A673 (cell line): ENCODE results near the gene RAPGEF5.

Experiments used
- EZH2 ChIP-seq: fragments of 200-600 bp; sonication (generic); IDR thresholded peaks from 2 replicates; pipeline ENCODE4 v1.6.1; 2017; ENCODE audit warnings: borderline replicate concordance, low read depth, mild to moderate bottlenecking, mixed read lengths, antibody characterized with exemption, low read length; ENCODE audit not compliant: poor library complexity, severe bottlenecking
- TF ChIP-seq, protein P1 (sequence below): fragments of 300-800, 200-600 bp; sonication (generic); conservative IDR thresholded peaks from 2 replicates; pipeline ENCODE4 v1.5.1; 2017; ENCODE audit warnings: low read depth, mild to moderate bottlenecking, antibody characterized with exemption, low read length, moderate library complexity, mixed read lengths

DNA sequence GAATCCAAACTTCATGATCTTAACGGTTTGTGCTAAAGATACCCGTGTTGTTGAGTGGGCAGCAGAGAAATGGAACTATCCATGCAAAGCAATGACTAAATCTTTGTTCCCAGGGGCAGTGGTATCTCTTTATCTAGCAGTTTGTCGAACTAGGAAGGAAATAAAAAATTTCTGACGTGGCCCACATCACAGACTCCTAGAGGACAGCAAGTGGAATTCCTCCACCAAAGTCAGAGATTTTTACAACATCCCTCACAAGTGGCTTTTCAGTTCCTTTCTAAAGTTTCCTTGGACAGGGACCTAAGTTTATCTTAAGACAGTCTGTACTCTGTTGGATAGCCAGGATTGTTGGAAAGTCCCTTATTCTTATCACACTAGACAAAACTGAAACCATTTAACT is 136.0 kb downstream of the RAPGEF5 start:
- TF ChIP-seq EZH2 = no peak
- TF ChIP-seq, protein P1, sequence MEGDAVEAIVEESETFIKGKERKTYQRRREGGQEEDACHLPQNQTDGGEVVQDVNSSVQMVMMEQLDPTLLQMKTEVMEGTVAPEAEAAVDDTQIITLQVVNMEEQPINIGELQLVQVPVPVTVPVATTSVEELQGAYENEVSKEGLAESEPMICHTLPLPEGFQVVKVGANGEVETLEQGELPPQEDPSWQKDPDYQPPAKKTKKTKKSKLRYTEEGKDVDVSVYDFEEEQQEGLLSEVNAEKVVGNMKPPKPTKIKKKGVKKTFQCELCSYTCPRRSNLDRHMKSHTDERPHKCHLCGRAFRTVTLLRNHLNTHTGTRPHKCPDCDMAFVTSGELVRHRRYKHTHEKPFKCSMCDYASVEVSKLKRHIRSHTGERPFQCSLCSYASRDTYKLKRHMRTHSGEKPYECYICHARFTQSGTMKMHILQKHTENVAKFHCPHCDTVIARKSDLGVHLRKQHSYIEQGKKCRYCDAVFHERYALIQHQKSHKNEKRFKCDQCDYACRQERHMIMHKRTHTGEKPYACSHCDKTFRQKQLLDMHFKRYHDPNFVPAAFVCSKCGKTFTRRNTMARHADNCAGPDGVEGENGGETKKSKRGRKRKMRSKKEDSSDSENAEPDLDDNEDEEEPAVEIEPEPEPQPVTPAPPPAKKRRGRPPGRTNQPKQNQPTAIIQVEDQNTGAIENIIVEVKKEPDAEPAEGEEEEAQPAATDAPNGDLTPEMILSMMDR = no peak
